HepG2 (cell line): ENCODE data around the gene SLC38A3. TPM values are rescaled to one million over a fixed set of nuclear protein-coding genes. Genes with fewer than 3 reads are reported as not detected.

Experiments used
- CREM ChIP-seq, 2 experiments: sonication (generic) in 1 of 2; formaldehyde crosslinking in 1 of 2; IDR thresholded peaks; 2 replicates each; pipeline versions ENCODE4 v1.4.0 to v1.6.1; 2016 to 2020; ENCODE audit warnings: antibody characterized with exemption in 1 of 2, mild to moderate bottlenecking in 1 of 2, missing genetic modification reagents in 1 of 2
- FOXA3 ChIP-seq: IDR thresholded peaks from 2 replicates; pipeline ENCODE4 v1.6.1; 2016; ENCODE audit warnings: missing genetic modification reagents, missing compliant biosample characterization
- FOXC1 ChIP-seq: sonication (generic); formaldehyde crosslinking; IDR thresholded peaks from 2 replicates; pipeline ENCODE4 v1.8.0; 2022; ENCODE audit warnings: mild to moderate bottlenecking, missing genetic modification reagents, borderline replicate concordance
- HCFC1 ChIP-seq: fragments of 150-350 bp; IDR thresholded peaks from 2 replicates; pipeline ENCODE4 v1.6.1; 2014; ENCODE audit warnings: low read depth, low read length
- HMGXB3 ChIP-seq: sonication (generic); formaldehyde crosslinking; IDR thresholded peaks from 2 replicates; pipeline ENCODE4 v1.4.0; 2020; ENCODE audit warnings: missing genetic modification reagents, borderline replicate concordance
- MXD1 ChIP-seq: sonication (generic); formaldehyde crosslinking; IDR thresholded peaks from 2 replicates; pipeline ENCODE4 v1.4.0; 2020; ENCODE audit warnings: mild to moderate bottlenecking, missing genetic modification reagents
- NONO ChIP-seq, 2 experiments: fragments of 450-650 bp in 1 of 2; sonication (generic) in 1 of 2; formaldehyde crosslinking in 1 of 2; IDR thresholded peaks in 1 of 2; conservative IDR thresholded peaks in 1 of 2; 2 replicates each; pipeline versions ENCODE4 v1.6.1 to v1.8.0; 2017 to 2022; ENCODE audit warnings: mild to moderate bottlenecking in 1 of 2, missing genetic modification reagents in 1 of 2, moderate library complexity in 1 of 2
- PPARG ChIP-seq: conservative IDR thresholded peaks from 2 replicates; pipeline ENCODE4 v1.6.1; 2016; ENCODE audit warnings: missing biosample characterization, missing genetic modification reagents
- PRMT3 ChIP-seq: sonication (generic); formaldehyde crosslinking; IDR thresholded peaks from 2 replicates; pipeline ENCODE4 v1.8.1; 2022; ENCODE audit warnings: low read depth, mild to moderate bottlenecking, moderate library complexity, missing genetic modification reagents, borderline replicate concordance
- SIN3A ChIP-seq: IDR thresholded peaks from 2 replicates; pipeline ENCODE4 v1.6.1; 2011; ENCODE audit warnings: low read depth, mild to moderate bottlenecking, control low read depth, low read length, borderline replicate concordance
- SOX6 ChIP-seq, 2 experiments: fragments of 450-650 bp in 1 of 2; sonication (generic) in 1 of 2; formaldehyde crosslinking in 1 of 2; IDR thresholded peaks; 2 replicates each; pipeline versions ENCODE4 v1.4.0 to v1.6.1; 2017 to 2020; ENCODE audit warnings: antibody characterized with exemption in 1 of 2, mild to moderate bottlenecking in 1 of 2, missing genetic modification reagents in 1 of 2
- SP2 ChIP-seq: sonication (generic); formaldehyde crosslinking; IDR thresholded peaks from 2 replicates; pipeline ENCODE4 v1.5.1; 2020; ENCODE audit warnings: mild to moderate bottlenecking, missing genetic modification reagents
- TOE1 ChIP-seq: sonication (generic); formaldehyde crosslinking; IDR thresholded peaks from 2 replicates; pipeline ENCODE4 v1.4.0; 2020; ENCODE audit warnings: mild to moderate bottlenecking, missing genetic modification reagents
- TP53 ChIP-seq: sonication (generic); formaldehyde crosslinking; conservative IDR thresholded peaks from 2 replicates; pipeline ENCODE4 v1.4.0; 2020; ENCODE audit warnings: missing genetic modification reagents
- XBP1 ChIP-seq: sonication (generic); formaldehyde crosslinking; IDR thresholded peaks from 2 replicates; pipeline ENCODE4 v1.5.0; 2020; ENCODE audit warnings: missing genetic modification reagents
- ZFP36L1 ChIP-seq: sonication (generic); formaldehyde crosslinking; IDR thresholded peaks from 2 replicates; pipeline ENCODE4 v1.8.0; 2022; ENCODE audit warnings: mild to moderate bottlenecking, missing genetic modification reagents, moderate library complexity
- ZFP37 ChIP-seq: sonication (generic); formaldehyde crosslinking; IDR thresholded peaks from 2 replicates; pipeline ENCODE4 v1.4.0; 2020; ENCODE audit warnings: missing genetic modification reagents, borderline replicate concordance
- ZIK1 ChIP-seq: sonication (generic); formaldehyde crosslinking; IDR thresholded peaks from 2 replicates; pipeline ENCODE4 v1.5.0; 2020; ENCODE audit warnings: mild to moderate bottlenecking, low read depth, missing genetic modification reagents, borderline replicate concordance
- ZNF136 ChIP-seq: sonication (generic); formaldehyde crosslinking; IDR thresholded peaks from 2 replicates; pipeline ENCODE4 v1.8.1; 2022; ENCODE audit warnings: low read depth, mild to moderate bottlenecking, moderate library complexity, missing genetic modification reagents
- ZNF292 ChIP-seq: sonication (generic); formaldehyde crosslinking; IDR thresholded peaks from 2 replicates; pipeline ENCODE4 v1.8.1; 2022; ENCODE audit warnings: mild to moderate bottlenecking, low read depth, missing genetic modification reagents, borderline replicate concordance
- ZNF441 ChIP-seq: sonication (generic); formaldehyde crosslinking; IDR thresholded peaks from 2 replicates; pipeline ENCODE4 v1.7.0; 2021; ENCODE audit warnings: missing genetic modification reagents, borderline replicate concordance
- ZNF672 ChIP-seq: sonication (generic); formaldehyde crosslinking; IDR thresholded peaks from 2 replicates; pipeline ENCODE4 v1.8.1; 2022; ENCODE audit warnings: missing genetic modification reagents
- ZNF788 ChIP-seq: sonication (generic); formaldehyde crosslinking; IDR thresholded peaks from 2 replicates; pipeline ENCODE4 v1.5.0; 2020; ENCODE audit warnings: mild to moderate bottlenecking, missing genetic modification reagents, borderline replicate concordance
- polyA plus RNA-seq, 8 experiments: library from polyadenylated mRNA; depleted of rRNA in 3 of 8; stranded (reverse) in 7 of 8; unstranded in 1 of 8; fragments of >200 nt; fragmentation: Illumina TruSeq in 4 of 8; extraction: Trizol in 4 of 8; gene quantifications; 2 replicates each; pipeline versions ENCODE4 v1.2.1 to v1.2.3, GENCODE V29; 2011 to 2016; ENCODE audit warnings: low read depth in 4 of 8, missing spikeins in 1 of 8, mixed read lengths in 1 of 8; ENCODE audit not compliant: insufficient read depth in 1 of 8
- total RNA-seq, 5 experiments: library from RNA; depleted of rRNA; stranded (reverse); fragments of >200 nt; fragmentation: Illumina TruSeq; extraction: Trizol; gene quantifications; 2 replicates each; pipeline ENCODE4 v1.2.3, GENCODE V29; 2016; ENCODE audit warnings: low read depth in 1 of 5

SLC38A3 gene
- total and polyA plus RNA-seq, 2 of the 13 experiments (the other 11 are each of a cell fraction or from before 2014, with no cell fraction given), result 29.8 to 164 TPM

- TF ChIP-seq SOX6 (IDR thresholded peaks at IDR 0.05) (no peak), SOX6 (CRISPR knock-in tag; IDR thresholded peaks at IDR 0.05) (peak; percentile 41; the same call in 1 of the 2 replicates), NONO (IDR thresholded peaks at IDR 0.05) (no peak), NONO (CRISPR knock-in tag; conservative IDR thresholded peaks at IDR 0.05) (peak; percentile 86), ZNF788 (CRISPR knock-in tag) (peak; percentile 95; the same call in 1 of the 2 replicates), MXD1 (CRISPR knock-in tag) (peak; percentile 50; the same call in 1 of the 2 replicates), ZNF672 (CRISPR knock-in tag) (no peak; the same call in 1 of the 2 replicates), CREM (IDR thresholded peaks at IDR 0.05) (0 out of 2 replicates have a peak, but pooled peaks have one; percentile 13), CREM (CRISPR knock-in tag; IDR thresholded peaks at IDR 0.05) (no peak), ZIK1 (no peak), TOE1 (CRISPR knock-in tag) (0 out of 2 replicates have a peak, but pooled peaks have one; percentile 83), SP2 (CRISPR knock-in tag) (peak; percentile 86), HMGXB3 (CRISPR knock-in tag) (peak; percentile 79), FOXA3 (CRISPR knock-in tag) (peak; percentile 45), ZNF136 (CRISPR knock-in tag) (peak; percentile 49; the same call in 1 of the 2 replicates), ZNF441 (CRISPR knock-in tag) (0 out of 2 replicates have a peak, but pooled peaks have one; percentile 29), PPARG (CRISPR knock-in tag) (peak; percentile 76), PRMT3 (CRISPR knock-in tag) (0 out of 2 replicates have a peak, but pooled peaks have one; percentile 42), ZFP37 (CRISPR knock-in tag) (no peak), FOXC1 (CRISPR knock-in tag) (peak; percentile 82), HCFC1 (peak; percentile 56; the same call in 1 of the 2 replicates), SIN3A (peak; percentile 68; the same call in 1 of the 2 replicates), ZFP36L1 (peak; percentile 58; the same call in 1 of the 2 replicates), XBP1 (CRISPR knock-in tag) (no peak), TP53 (CRISPR knock-in tag) (no peak), ZNF292 (0 out of 2 replicates have a peak, but pooled peaks have one; percentile 37)
Observed at GRCh38 chr3:50227390-50228183, 22.5 kb downstream of the SLC38A3 start (continued).
